ENCODE data around the gene SLC5A5.

Gene SLC5A5

DNA sequence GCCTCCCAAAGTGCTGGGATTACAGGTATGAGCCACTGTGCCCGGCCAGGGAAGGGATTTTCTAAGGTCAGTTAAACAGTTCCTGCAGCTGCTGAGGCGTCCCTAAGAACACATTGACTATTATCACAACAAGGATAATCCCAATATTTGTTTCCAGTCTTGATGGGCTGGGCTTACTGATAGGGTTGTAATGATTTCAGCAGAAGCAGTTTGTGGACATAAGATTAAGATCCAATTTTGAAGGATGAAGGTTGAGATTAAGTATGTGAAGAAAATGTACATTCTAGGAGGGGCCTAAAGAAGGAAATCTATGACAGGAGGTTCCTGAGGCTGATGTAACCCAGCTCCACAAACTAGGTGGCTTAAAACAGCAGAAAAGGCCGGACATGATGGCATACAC is 50.4 kb downstream of the SLC5A5 start:
- H3K27ac ChIP-seq (ENCODE audit: low read length) = no peak overlapping the region

GRCh38 chr19:17926044-17926443 is 54.3 kb downstream of the SLC5A5 start:
- Histone ChIP-seq H3K4me1 (ENCODE audit: low read length) (peaks cover 16% of the 10 kb centered on the region), H3K4me3 (ENCODE audit: low read length) (no peak overlapping the region), H2AFZ (ENCODE audit: low read depth, low read length) (no peak overlapping the region), H3K9me3 (ENCODE audit: insufficient read depth, low read length) (no peaks in the 10 kb centered on the region), H3K9ac (ENCODE audit: low read length) (no peak overlapping the region), H3K27me3 (ENCODE audit: low read depth, low read length) (0 out of 2 replicates have a peak, but pooled peaks cover 6% of the 10 kb centered on the region), H3K27ac (ENCODE audit: low read length) (no peak overlapping the region), H4K20me1 (ENCODE audit: insufficient read depth, low read length) (no peaks in the 10 kb centered on the region), H3K79me2 (ENCODE audit: low read length) (no peaks in the 10 kb centered on the region), H3K36me3 (replicated peaks; ENCODE audit: low read depth, low read length) (no peaks in the 10 kb centered on the region), H3K4me2 (ENCODE audit: low read length) (no peak overlapping the region)
- TF ChIP-seq EZH2phosphoT487 (IDR thresholded peaks at IDR 0.05; ENCODE audit: low read depth) (no peak), CTCF (IDR thresholded peaks at IDR 0.05; ENCODE audit: low read depth, low read length) (no peak)

More for the DNA sequence above, 50.4 kb downstream of the SLC5A5 start:
- H4K20me1 ChIP-seq (ENCODE audit: insufficient read depth, low read length) = no peaks in the 10 kb centered on the region
- H3K9me3 ChIP-seq (ENCODE audit: insufficient read depth, low read length) = no peaks in the 10 kb centered on the region
- no peaks in the 10 kb centered on the region for H3K4me1 ChIP-seq (ENCODE audit: low read length)
- no peak overlapping the region for H3K4me3 ChIP-seq (ENCODE audit: low read length)
- no peak overlapping the region for H2AFZ ChIP-seq (ENCODE audit: low read depth, low read length)
- no peak overlapping the region for H3K4me2 ChIP-seq (ENCODE audit: low read length)
- TF ChIP-seq CTCF (IDR thresholded peaks at IDR 0.05; ENCODE audit: low read depth, low read length) = no peak
- no peak for TF ChIP-seq EZH2phosphoT487 (IDR thresholded peaks at IDR 0.05; ENCODE audit: low read depth)
- no peak overlapping the region for H3K9ac ChIP-seq (ENCODE audit: low read length)
- H3K79me2 ChIP-seq (ENCODE audit: low read length) = no peaks in the 10 kb centered on the region
- H3K36me3 ChIP-seq (replicated peaks; ENCODE audit: low read depth, low read length) = no peaks in the 10 kb centered on the region
- peaks cover 11% of the 10 kb centered on the region for H3K27me3 ChIP-seq (ENCODE audit: low read depth, low read length)

- Histone ChIP-seq H3K9me3 (ENCODE audit: insufficient read depth, low read length) (no peaks in the 10 kb centered on the region), H2AFZ (ENCODE audit: low read depth, low read length) (no peak overlapping the region), H3K4me2 (ENCODE audit: low read length) (peak overlapping the region; percentile 56), H3K36me3 (replicated peaks; ENCODE audit: low read depth, low read length) (no peaks in the 10 kb centered on the region), H3K9ac (ENCODE audit: low read length) (no peak overlapping the region), H4K20me1 (ENCODE audit: insufficient read depth, low read length) (no peaks in the 10 kb centered on the region), H3K27ac (ENCODE audit: low read length) (no peak overlapping the region), H3K4me1 (ENCODE audit: low read length) (peaks cover 29% of the 10 kb centered on the region), H3K4me3 (ENCODE audit: low read length) (no peak overlapping the region), H3K79me2 (ENCODE audit: low read length) (peaks cover 12% of the 10 kb centered on the region), H3K27me3 (ENCODE audit: low read depth, low read length) (0 out of 2 replicates have a peak, but pooled peaks cover 6% of the 10 kb centered on the region)
- TF ChIP-seq EZH2phosphoT487 (IDR thresholded peaks at IDR 0.05; ENCODE audit: low read depth) (no peak), CTCF (IDR thresholded peaks at IDR 0.05; ENCODE audit: low read depth, low read length) (no peak)
Observed at GRCh38 chr19:17929056-17929455, 57.3 kb downstream of the SLC5A5 start.

DNA sequence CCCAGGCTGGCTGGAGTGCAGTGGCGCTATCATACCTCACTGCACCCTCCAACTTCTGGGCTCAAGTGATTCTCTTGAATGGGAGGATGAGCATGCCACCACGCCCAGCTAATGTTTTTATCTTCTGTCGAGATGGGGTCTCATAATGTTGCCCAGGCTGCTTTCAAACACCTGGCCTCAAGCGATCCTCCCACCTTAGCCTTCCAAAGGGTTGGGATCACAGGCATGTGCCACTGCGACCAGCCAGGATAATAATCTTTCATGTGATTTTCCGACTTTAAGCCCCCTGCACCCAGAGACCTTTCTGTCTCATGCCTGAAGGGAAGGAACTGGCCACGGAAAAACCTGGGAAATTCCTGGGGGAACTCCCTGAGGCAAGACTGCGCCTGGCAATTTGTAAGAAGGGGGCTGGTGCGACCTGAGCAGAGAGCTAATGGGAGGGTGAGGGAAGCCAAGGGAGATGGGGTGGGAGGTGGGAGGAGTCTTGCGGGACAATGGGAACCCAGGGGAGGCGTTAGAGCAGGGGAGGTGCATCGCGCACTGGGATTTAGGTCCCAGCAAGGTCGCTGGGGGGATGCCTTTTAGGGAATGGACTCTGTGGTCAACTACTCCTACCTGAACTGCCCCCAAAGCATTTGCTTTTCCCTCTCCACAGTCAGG is 59.9 kb downstream of the SLC5A5 start:
- Histone ChIP-seq H3K4me1 (ENCODE audit: low read length) (peaks cover 32% of the 10 kb centered on the region), H4K20me1 (ENCODE audit: insufficient read depth, low read length) (no peaks in the 10 kb centered on the region), H3K4me2 (ENCODE audit: low read length) (peak overlapping the region; percentile 83), H3K9me3 (ENCODE audit: insufficient read depth, low read length) (no peaks in the 10 kb centered on the region), H3K79me2 (ENCODE audit: low read length) (peaks cover 21% of the 10 kb centered on the region), H3K36me3 (replicated peaks; ENCODE audit: low read depth, low read length) (peaks cover 3% of the 10 kb centered on the region), H3K27me3 (ENCODE audit: low read depth, low read length) (no peaks in the 10 kb centered on the region), H3K4me3 (ENCODE audit: low read length) (peak overlapping the region; percentile 84), H2AFZ (ENCODE audit: low read depth, low read length) (0 out of 2 replicates have a peak overlapping the region, but pooled peaks have one; percentile 67), H3K9ac (ENCODE audit: low read length) (peak overlapping the region; percentile 82), H3K27ac (ENCODE audit: low read length) (no peak overlapping the region; the same call in 1 of the 2 replicates)
- TF ChIP-seq EZH2phosphoT487 (IDR thresholded peaks at IDR 0.05; ENCODE audit: low read depth) = no peak
- no peak for TF ChIP-seq CTCF (IDR thresholded peaks at IDR 0.05; ENCODE audit: low read depth, low read length)
